ENCODE results near the gene SMC1B. TPM values are rescaled to one million over a fixed set of nuclear protein-coding genes. Genes with fewer than 3 reads are reported as not detected.

Gene SMC1B
- total and polyA plus RNA-seq, 2 experiments from 2014 or later: 0.10 TPM; not detected in 1

GRCh38 chr22:45322873-45323525, 90.4 kb downstream of the SMC1B start (continued):
- no peak for TF ChIP-seq ZNF462 (CRISPR knock-in tag; IDR thresholded peaks at IDR 0.05)

GRCh38 chr22:45321827-45322226, 91.6 kb downstream of the SMC1B start:
- H3K4me2 ChIP-seq: no peak overlapping the region
- no peaks in the 10 kb centered on the region for H3K27me3 ChIP-seq (ENCODE audit: insufficient read depth)
- peaks cover 5% of the 10 kb centered on the region for H3K27me3 Mint-ChIP-seq (ENCODE audit: insufficient read depth, low read depth, poor library complexity)
- H3K27ac ChIP-seq (ENCODE audit: low read depth): 0 out of 2 replicates have a peak overlapping the region, but pooled peaks have one; percentile 9
- peaks cover 5% of the 10 kb centered on the region; the same call in 1 of the 2 replicates for H3F3A ChIP-seq (replicated peaks; ENCODE audit: low read depth)
- peaks cover 24% of the 10 kb centered on the region for H3K4me1 Mint-ChIP-seq
- H3K36me3 Mint-ChIP-seq (ENCODE audit: low read depth): peaks cover 30% of the 10 kb centered on the region
- no peak overlapping the region for H3K4me3 ChIP-seq
- no peaks in the 10 kb centered on the region; the same call in 1 of the 2 replicates for H3K36me3 ChIP-seq (ENCODE audit: insufficient read depth)
- no peak for ATAC-seq
- no peak overlapping the region for H2AFZ ChIP-seq
- H3K27ac Mint-ChIP-seq: no peak overlapping the region
- peaks cover 61% of the 10 kb centered on the region for H3K79me2 ChIP-seq (replicated peaks; ENCODE audit: insufficient read depth)
- no peak overlapping the region for H3K4me3 Mint-ChIP-seq
- peaks cover 21% of the 10 kb centered on the region for H4K20me1 ChIP-seq (replicated peaks; ENCODE audit: insufficient read depth)
- peaks cover 15% of the 10 kb centered on the region; the same call in 1 of the 2 replicates for H3K4me1 ChIP-seq (ENCODE audit: insufficient read depth)
- no peaks in the 10 kb centered on the region for H3K9me2 ChIP-seq (ENCODE audit: insufficient read depth)
- DNase-seq (ENCODE audit: low spot score): no peak
- no peaks in the 10 kb centered on the region for H3K9me3 Mint-ChIP-seq
- TF ChIP-seq CTCF (conservative IDR thresholded peaks at IDR 0.05; ENCODE audit: low read depth in 2 of 2): no peak
- TF ChIP-seq POLR2AphosphoS5 (IDR thresholded peaks at IDR 0.05; ENCODE audit: low read depth): no peak
- no peak for TF ChIP-seq NANOG (IDR thresholded peaks at IDR 0.05; ENCODE audit: borderline replicate concordance)
- TF ChIP-seq REST (IDR thresholded peaks at IDR 0.05; ENCODE audit: unreplicated experiment): no peak
- no peak for TF ChIP-seq JUNB (IDR thresholded peaks at IDR 0.05; ENCODE audit: unreplicated experiment)
- no peak for TF ChIP-seq ETS1 (IDR thresholded peaks at IDR 0.05)
- no peak for TF ChIP-seq ZNF331 (CRISPR knock-in tag; IDR thresholded peaks at IDR 0.05; ENCODE audit: low read depth)
- no peak for TF ChIP-seq EZH2phosphoT487 (IDR thresholded peaks at IDR 0.05; ENCODE audit: unreplicated experiment)
- no peak for TF ChIP-seq STAT1 (IDR thresholded peaks at IDR 0.05; ENCODE audit: unreplicated experiment)
- no peak for TF ChIP-seq ZNF114 (CRISPR knock-in tag; IDR thresholded peaks at IDR 0.05)
